D721Med (cell line): ENCODE results near the gene GLUD1.
A peak's percentile ranks its signal among the peaks of the same experiment; 100 is the strongest.

Experiments
- DNase-seq: peaks from one replicate; pipeline ENCODE4 v3.0.0; 2011; ENCODE audit warnings: low spot score; ENCODE audit not compliant: insufficient read length
- FAIRE-seq: peaks from 2 replicates; lab custom pipeline; 2011; peaks lifted over from hg19 to GRCh38; lab: Jason Lieb, UNC
- CTCF ChIP-seq: IDR thresholded peaks from 2 replicates; pipeline ENCODE4 v1.5.1; 2012; ENCODE audit warnings: mild to moderate bottlenecking, control low read depth; ENCODE audit not compliant: insufficient read depth; ENCODE audit errors: missing control alignments

Gene GLUD1

GRCh38 chr10:87101996-87102395, 7.4 kb upstream of the GLUD1 start:
- FAIRE-seq (no peak), DNase-seq (no peak)
- no peak for TF ChIP-seq CTCF

GRCh38 chr10:87095236-87095945, 748 bp upstream of the GLUD1 start:
- peak; percentile 32 for DNase-seq
- FAIRE-seq, result no peak
- TF ChIP-seq CTCF, result no peak

GRCh38 chr10:87093632-87094372, 841 bp downstream of the GLUD1 start:
- no peak for FAIRE-seq
- TF ChIP-seq CTCF, result no peak
- no peak for DNase-seq

GRCh38 chr10:87092861-87093631, 1.6 kb downstream of the GLUD1 start:
- DNase-seq (no peak), FAIRE-seq (no peak)
- no peak for TF ChIP-seq CTCF

GRCh38 chr10:87092376-87092860, 2.2 kb downstream of the GLUD1 start:
- no peak for TF ChIP-seq CTCF
- DNase-seq (no peak), FAIRE-seq (no peak)

- no peak for TF ChIP-seq CTCF
- no peak for DNase-seq
- FAIRE-seq, result peak; percentile 35
Measured at GRCh38 chr10:87090779-87091178, 3.9 kb downstream of the GLUD1 start.
